GM21576 (cell line): ENCODE data around the gene SPINT3.
"Not testable (repeated sequence)": the region's sequence is repeated elsewhere in the genome, so short reads cannot be mapped to it uniquely, and the experiment has no call there.

ENCODE experiments used
- ATAC-seq: cut with Tn5 transposase; IDR thresholded peaks from one replicate; pipeline ENCODE4 v1.9.1; 2021; ENCODE audit warnings: mild to moderate bottlenecking, moderate library complexity; ENCODE audit not compliant: unreplicated experiment

SPINT3 gene

DNA sequence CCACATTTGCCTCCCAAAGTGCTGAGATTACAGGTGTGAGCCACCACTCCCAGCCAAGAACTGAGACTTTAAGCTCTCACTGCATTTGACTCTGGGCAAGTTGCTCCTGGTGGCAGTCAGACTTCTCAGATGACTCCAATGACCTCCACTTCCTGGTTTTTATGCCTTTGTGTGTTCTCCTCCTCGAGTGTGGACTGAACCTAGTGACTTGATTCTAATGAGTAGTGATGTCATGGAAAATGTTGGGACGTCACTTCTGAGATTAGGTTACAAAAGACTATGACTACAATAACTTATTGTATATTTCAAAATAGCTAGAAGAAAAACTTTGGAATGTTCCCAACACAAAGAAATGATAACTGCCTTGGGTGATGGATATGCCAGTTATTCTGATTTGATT, 12.0 kb downstream of the SPINT3 start:
- ATAC-seq = no peak

GRCh38 chr20:45502561-45502960, 12.9 kb downstream of the SPINT3 start:
- no peak for ATAC-seq

DNA sequence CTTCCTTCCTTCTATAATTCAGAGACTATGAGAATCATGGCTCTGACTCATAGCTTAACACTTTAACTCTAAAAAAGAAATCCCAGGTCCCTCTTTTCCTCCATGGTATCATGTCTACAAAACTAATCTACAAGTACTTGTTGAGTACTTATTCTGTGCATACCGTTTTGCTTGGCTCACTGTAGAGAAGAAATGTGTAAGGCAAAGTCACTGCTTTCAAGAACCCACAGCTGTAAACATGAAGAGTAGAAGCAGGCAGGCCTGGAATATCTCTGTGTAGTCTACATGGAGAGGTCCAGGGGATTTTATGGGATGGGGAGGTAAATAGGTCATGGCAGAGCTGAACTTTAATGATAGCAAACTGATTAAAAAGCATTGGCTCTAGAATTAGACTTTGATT, 13.8 kb downstream of the SPINT3 start:
- ATAC-seq = no peak

DNA sequence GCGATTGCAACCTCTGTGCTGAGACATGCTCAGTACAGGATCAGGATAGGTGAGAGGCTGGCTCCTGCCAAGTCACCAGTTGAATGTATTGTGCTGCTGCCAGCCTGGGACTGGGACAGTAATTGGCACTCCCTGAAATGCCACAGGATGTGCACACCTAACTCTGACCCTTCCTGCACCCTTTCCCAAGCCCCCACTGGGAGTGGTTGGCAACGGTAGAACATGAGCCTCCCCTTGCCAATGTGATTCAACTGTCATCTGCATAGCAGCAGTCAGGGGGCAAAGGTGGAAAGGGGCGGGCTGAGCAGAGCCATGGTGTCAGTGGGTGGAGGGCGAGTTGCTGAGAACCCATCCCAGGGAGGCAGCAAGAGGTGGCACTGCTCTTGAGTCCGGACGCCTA, 15.4 kb downstream of the SPINT3 start:
- ATAC-seq = no peak

- no peak for ATAC-seq
Measured at GRCh38 chr20:45497971-45498494, 17.4 kb downstream of the SPINT3 start.

GRCh38 chr20:45496166-45496565, 19.3 kb downstream of the SPINT3 start:
- no peak for ATAC-seq

- ATAC-seq = no peak
Measured at GRCh38 chr20:45495501-45495941, 19.9 kb downstream of the SPINT3 start.

DNA sequence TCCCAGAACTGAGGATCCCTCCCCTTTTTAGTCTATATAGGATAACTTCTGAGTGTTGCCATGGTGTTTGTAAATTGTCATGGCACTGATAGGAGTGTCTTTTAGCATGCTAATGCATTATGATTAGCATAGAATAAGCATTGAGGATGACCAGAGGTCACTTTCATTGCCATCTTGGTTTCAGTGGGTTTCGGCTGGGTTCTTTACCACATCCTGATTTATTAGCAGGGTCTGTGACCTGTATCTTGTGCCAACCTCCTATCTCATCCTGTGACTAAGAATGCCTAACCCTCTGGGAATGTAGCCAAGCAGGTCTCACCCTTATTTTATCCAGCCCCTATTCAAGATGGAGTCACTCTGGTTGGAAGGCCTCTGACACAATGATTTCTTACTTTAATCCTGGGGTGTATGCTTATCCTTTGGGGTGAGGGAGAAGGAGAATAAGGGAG, 26.3 kb downstream of the SPINT3 start:
- ATAC-seq = no peak

DNA sequence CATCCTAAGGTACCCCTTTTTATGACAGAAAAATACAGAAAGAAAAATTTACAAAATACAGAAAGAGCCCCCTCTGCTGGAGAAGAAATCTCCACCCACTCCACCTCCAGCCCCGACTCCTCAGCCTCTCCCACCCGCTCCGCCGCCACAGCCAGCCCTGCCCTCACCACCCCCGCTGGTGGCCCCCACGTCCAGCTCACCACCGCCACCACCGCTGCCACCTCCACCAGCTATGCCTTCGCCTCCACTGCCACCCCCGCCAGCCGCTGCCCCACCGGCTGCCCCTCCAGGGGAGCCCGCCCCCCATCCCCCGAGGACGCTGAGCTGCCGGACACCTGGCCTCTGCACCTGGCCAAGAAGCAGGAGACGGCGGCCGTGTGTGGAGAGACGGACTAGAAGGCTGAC, 28.2 kb downstream of the SPINT3 start:
- no peak for ATAC-seq

DNA sequence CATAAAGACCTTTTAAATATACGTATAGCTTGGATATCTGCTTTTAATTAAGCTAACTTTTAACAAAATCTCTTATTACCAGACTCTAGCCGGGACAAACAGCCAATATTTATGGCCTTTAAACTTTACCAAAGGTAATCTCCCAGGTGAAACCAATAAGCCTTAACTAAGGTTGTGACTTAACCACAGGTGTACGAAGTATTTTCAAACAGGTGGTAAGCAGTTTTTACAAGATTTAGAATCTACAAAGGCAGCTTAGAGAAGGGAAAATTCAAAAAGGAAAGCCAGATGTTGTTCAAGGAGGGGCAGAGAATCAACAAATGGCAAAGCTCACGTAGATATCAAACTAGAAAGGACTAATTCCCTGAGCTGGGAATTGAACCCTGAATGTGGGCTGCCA, 30.0 kb downstream of the SPINT3 start:
- no peak for ATAC-seq

- no peak for ATAC-seq
Measured at GRCh38 chr20:45484676-45485075, 30.7 kb downstream of the SPINT3 start.

DNA sequence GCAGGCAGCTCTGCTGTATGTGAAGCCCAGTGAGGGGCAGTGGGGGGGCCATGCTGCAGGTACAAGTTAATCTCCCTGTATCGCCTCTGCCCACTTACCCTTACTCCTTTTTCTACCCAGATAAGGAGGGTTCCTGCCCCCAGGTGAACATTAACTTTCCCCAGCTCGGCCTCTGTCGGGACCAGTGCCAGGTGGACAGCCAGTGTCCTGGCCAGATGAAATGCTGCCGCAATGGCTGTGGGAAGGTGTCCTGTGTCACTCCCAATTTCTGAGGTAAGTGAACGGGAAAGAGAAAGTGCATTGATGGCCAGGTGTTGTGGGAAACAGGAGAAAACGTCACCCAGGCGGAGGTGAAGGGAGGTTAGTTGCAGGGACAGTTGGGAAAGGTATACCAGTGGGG, 35.6 kb downstream of the SPINT3 start:
- no peak for ATAC-seq

DNA sequence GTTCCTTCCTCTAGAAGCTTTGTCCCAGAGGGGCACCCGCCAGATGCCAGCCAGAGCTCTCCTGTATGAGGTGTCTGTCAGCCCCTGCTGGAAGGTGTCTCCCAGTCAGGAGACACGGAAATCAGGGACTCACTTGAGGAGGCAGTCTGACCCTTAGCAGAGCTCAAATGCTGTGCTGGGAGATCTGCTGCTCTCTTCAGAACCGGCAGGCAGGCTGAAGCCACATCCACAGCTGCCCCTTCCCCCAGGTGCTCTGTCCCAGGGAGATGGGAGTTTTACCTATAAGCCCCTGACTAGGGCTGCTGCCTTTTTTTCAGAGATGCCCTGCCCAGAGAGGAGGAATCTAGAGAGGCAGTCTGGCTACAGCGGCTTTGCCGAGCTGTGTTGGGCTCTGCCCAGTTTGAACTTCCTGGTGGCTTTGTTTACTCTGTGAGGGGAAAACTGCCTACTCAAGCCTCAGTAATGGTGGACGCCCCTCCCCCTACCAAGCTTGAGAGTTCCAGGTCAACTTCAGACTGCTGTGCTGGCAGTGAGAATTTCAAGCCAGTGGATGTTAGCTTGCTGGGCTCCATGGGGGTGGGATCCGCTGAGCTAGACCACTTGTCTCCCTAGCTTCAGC, 37.8 kb downstream of the SPINT3 start:
- ATAC-seq = not testable (repeated sequence)

DNA sequence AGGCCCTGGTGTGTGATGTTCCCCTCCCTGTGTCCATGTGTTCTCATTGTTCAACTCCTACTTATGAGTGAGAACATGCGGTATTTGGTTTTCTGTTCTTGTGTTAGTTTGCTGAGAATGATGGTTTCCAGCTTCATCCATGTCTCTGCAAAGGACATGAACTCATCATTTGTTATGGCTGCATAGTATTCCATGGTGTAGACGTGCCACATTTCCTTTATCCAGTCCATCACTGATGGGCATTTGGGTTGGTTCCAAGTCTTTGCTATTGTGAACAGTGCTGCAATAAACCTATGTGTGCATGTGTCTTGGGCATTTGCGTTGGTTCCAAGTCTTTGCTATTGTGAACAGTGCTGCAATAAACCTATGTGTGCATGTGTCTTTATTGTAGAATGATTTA, 43.1 kb downstream of the SPINT3 start:
- ATAC-seq = not testable (repeated sequence)

- ATAC-seq = no peak
Measured at GRCh38 chr20:45470937-45471336, 44.5 kb downstream of the SPINT3 start.

DNA sequence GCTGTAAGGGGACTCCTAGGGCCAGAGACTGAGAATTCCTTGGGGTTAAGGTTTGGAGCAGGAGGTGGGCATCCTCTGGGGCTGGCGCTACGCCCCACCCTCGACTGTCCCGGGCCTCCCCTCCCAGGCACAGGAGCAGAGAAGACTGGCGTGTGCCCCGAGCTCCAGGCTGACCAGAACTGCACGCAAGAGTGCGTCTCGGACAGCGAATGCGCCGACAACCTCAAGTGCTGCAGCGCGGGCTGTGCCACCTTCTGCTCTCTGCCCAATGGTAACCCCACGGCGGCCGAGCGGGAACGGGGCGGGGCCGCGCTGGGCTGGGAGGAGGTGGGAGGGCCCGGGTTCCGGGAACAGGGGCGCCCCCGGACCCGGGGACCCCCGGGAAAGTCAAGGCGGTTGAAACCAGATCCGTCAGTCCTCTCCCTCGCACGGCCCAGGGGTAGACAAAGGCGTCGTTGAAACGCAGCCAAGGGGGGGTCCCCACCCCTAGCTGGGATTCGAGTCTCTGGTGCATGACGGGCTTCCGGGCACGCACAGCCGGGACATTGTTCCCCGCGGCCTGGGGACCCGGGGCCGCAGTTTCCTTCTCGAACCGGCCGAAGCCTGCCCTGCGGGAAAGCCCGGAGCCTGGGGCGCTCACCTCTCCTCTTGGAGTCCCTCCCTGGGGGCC, 45.0 kb downstream of the SPINT3 start:
- ATAC-seq = no peak

GRCh38 chr20:45469336-45470261, 45.8 kb downstream of the SPINT3 start, which contains the start of gene WFDC2:
Gene WFDC2, plus strand, starts transcription at chr20:45469753. Its CDS starts 29 bp downstream, at chr20:45469782.
- no peak for ATAC-seq

DNA sequence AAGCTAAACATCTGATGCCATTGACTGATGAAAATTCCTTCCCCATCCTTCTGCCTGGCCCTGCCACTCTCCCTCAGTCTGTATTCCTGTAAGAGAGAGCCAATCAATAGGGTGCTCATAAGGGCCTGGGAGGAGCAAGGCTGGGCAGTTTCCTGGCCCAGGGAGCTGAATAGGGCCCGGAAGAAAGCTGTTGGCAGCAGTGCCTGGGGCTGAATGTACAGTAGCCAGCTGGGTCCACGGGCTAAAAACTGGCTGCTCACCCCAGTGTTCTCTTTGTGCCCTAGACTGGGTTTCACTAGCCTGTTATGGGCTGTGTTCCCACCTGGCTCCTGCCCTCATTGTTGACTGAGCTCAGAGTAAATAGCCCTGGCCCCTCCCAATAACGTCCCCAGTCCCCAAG, 47.6 kb downstream of the SPINT3 start:
- no peak for ATAC-seq

GRCh38 chr20:45467172-45467571, 48.2 kb downstream of the SPINT3 start:
- ATAC-seq = no peak

GRCh38 chr20:45465491-45466266, 49.7 kb downstream of the SPINT3 start:
- ATAC-seq = no peak
